CD4-positive, alpha-beta T cell treated with Interleukin-15 for 1 hour (primary cell): ENCODE data around the gene CACNA1C.

ENCODE experiments used
- DNase-seq: peaks from one replicate; pipeline ENCODE4 v3.0.0-alpha.2; 2020

Gene CACNA1C

GRCh38 chr12:2301531-2302461 is 249.0 kb downstream of the CACNA1C start:
- no peak for DNase-seq

GRCh38 chr12:2302711-2303580 is 250.2 kb downstream of the CACNA1C start:
- no peak for DNase-seq

GRCh38 chr12:2304223-2304622 is 251.4 kb downstream of the CACNA1C start:
- no peak for DNase-seq

- DNase-seq = no peak
Observed at GRCh38 chr12:2306012-2306411, 253.2 kb downstream of the CACNA1C start.

- DNase-seq = no peak
Observed at GRCh38 chr12:2306735-2307134, 253.9 kb downstream of the CACNA1C start.

GRCh38 chr12:2307550-2307949 is 254.8 kb downstream of the CACNA1C start:
- DNase-seq = no peak

- DNase-seq = no peak
Observed at GRCh38 chr12:2309647-2310046, 256.9 kb downstream of the CACNA1C start.

- DNase-seq = no peak
Observed at GRCh38 chr12:2311020-2311778, 258.4 kb downstream of the CACNA1C start.

- no peak for DNase-seq
Observed at GRCh38 chr12:2312175-2312574, 259.4 kb downstream of the CACNA1C start.

GRCh38 chr12:2312770-2313169 is 260.0 kb downstream of the CACNA1C start:
- DNase-seq = no peak

- no peak for DNase-seq
Observed at GRCh38 chr12:2314492-2314891, 261.7 kb downstream of the CACNA1C start.

- DNase-seq = no peak
Observed at GRCh38 chr12:2317772-2318171, 265.0 kb downstream of the CACNA1C start.

GRCh38 chr12:2318286-2318685 is 265.5 kb downstream of the CACNA1C start:
- DNase-seq = no peak

- DNase-seq = no peak
Observed at GRCh38 chr12:2319136-2319535, 266.3 kb downstream of the CACNA1C start.

- DNase-seq = no peak
Observed at GRCh38 chr12:2319737-2320506, 267.1 kb downstream of the CACNA1C start.

GRCh38 chr12:2320841-2321240 is 268.1 kb downstream of the CACNA1C start:
- no peak for DNase-seq

- no peak for DNase-seq
Observed at GRCh38 chr12:2322554-2323120, 269.9 kb downstream of the CACNA1C start.

GRCh38 chr12:2323532-2324255 is 270.9 kb downstream of the CACNA1C start:
- DNase-seq = no peak

- DNase-seq = no peak
Observed at GRCh38 chr12:2324387-2324786, 271.6 kb downstream of the CACNA1C start.

GRCh38 chr12:2325519-2325918 is 272.7 kb downstream of the CACNA1C start:
- no peak for DNase-seq

- DNase-seq = no peak
Observed at GRCh38 chr12:2326470-2326869, 273.7 kb downstream of the CACNA1C start.
